HG03095 (cell line): ENCODE measurements around the gene FOXL1.

ENCODE experiments used
- ATAC-seq: cut with Tn5 transposase; IDR thresholded peaks from one replicate; pipeline ENCODE4 v1.9.1; 2021; ENCODE audit warnings: moderate library complexity; ENCODE audit not compliant: unreplicated experiment

FOXL1 gene

GRCh38 chr16:86602521-86602920, 24.2 kb downstream of the FOXL1 start:
- no peak for ATAC-seq

- ATAC-seq, result no peak
Measured at GRCh38 chr16:86604436-86605193, 26.3 kb downstream of the FOXL1 start.

- ATAC-seq, result no peak
Measured at GRCh38 chr16:86605950-86606349, 27.6 kb downstream of the FOXL1 start.

GRCh38 chr16:86608301-86608747, 30.0 kb downstream of the FOXL1 start:
- no peak for ATAC-seq

- ATAC-seq, result no peak
Measured at GRCh38 chr16:86609115-86609514, 30.8 kb downstream of the FOXL1 start.

- no peak for ATAC-seq
Measured at GRCh38 chr16:86609661-86610060, 31.3 kb downstream of the FOXL1 start.

- ATAC-seq, result no peak
Measured at GRCh38 chr16:86610779-86611524, 32.6 kb downstream of the FOXL1 start.

- no peak for ATAC-seq
Measured at GRCh38 chr16:86611525-86611855, 33.1 kb downstream of the FOXL1 start.

GRCh38 chr16:86611941-86612340, 33.6 kb downstream of the FOXL1 start:
- ATAC-seq, result no peak

- ATAC-seq, result no peak
Measured at GRCh38 chr16:86614699-86615098, 36.4 kb downstream of the FOXL1 start.

- no peak for ATAC-seq
Measured at GRCh38 chr16:86616906-86617305, 38.6 kb downstream of the FOXL1 start.

- ATAC-seq, result no peak
Measured at GRCh38 chr16:86618431-86619238, 40.3 kb downstream of the FOXL1 start.

GRCh38 chr16:86619239-86619794, 41.0 kb downstream of the FOXL1 start:
- no peak for ATAC-seq

GRCh38 chr16:86620184-86620583, 41.8 kb downstream of the FOXL1 start:
- no peak for ATAC-seq

GRCh38 chr16:86621966-86622365, 43.6 kb downstream of the FOXL1 start:
- no peak for ATAC-seq

GRCh38 chr16:86622700-86623615, 44.6 kb downstream of the FOXL1 start:
- ATAC-seq, result no peak

GRCh38 chr16:86625029-86625428, 46.7 kb downstream of the FOXL1 start:
- no peak for ATAC-seq

GRCh38 chr16:86625821-86626220, 47.5 kb downstream of the FOXL1 start:
- no peak for ATAC-seq

- no peak for ATAC-seq
Measured at GRCh38 chr16:86626284-86626683, 47.9 kb downstream of the FOXL1 start.

GRCh38 chr16:86626966-86627365, 48.6 kb downstream of the FOXL1 start:
- no peak for ATAC-seq
